ENCODE data around the gene TEX22. TPM values are rescaled to one million over a fixed set of nuclear protein-coding genes. Genes with fewer than 3 reads are reported as not detected.

Gene TEX22
- total RNA-seq, 4 donors from 2014 or later, result 1.3 TPM; not detected in 3

DNA sequence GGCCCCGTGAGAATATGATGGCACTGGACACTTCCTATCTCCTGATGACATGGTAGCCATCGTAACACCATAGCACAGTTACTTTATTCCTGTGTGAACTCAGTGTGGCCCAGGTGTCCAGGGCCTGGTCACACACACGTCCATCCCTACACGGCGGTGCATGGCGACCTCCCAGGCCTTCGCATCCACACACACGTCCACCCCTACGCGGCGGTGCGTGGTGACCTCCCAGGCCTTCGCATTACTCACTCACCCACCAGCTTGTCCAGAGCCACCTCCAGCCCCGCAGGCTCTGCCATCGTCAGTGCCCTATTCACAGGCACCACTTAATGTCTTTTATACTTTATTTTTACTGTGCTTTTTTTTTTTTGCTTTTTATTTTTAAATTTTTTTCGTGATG is 39.4 kb upstream of the TEX22 start:
- TF ChIP-seq CTCF (IDR thresholded peaks at IDR 0.05; ENCODE audit: low read depth), result no peak

GRCh38 chr14:105363847-105364708 is 34.3 kb upstream of the TEX22 start:
- TF ChIP-seq CTCF (IDR thresholded peaks at IDR 0.05; ENCODE audit: low read depth), result no peak

GRCh38 chr14:105365101-105365500 is 33.2 kb upstream of the TEX22 start:
- TF ChIP-seq CTCF (IDR thresholded peaks at IDR 0.05; ENCODE audit: low read depth), result no peak

- no peak for TF ChIP-seq CTCF (IDR thresholded peaks at IDR 0.05; ENCODE audit: low read depth)
Measured at GRCh38 chr14:105365681-105366080, 32.7 kb upstream of the TEX22 start.

GRCh38 chr14:105366386-105367074 is 31.8 kb upstream of the TEX22 start:
- no peak for TF ChIP-seq CTCF (IDR thresholded peaks at IDR 0.05; ENCODE audit: low read depth)

GRCh38 chr14:105367116-105368031 is 31.0 kb upstream of the TEX22 start:
- TF ChIP-seq CTCF (IDR thresholded peaks at IDR 0.05; ENCODE audit: low read depth), result no peak
